Measurements from ENCODE around the gene KAT5. TPM values are rescaled to one million over a fixed set of nuclear protein-coding genes. Genes with fewer than 3 reads are reported as not detected.
A peak's percentile ranks its signal among the peaks of the same experiment; 100 is the strongest.

Gene KAT5
- total and polyA plus RNA-seq, 7 donors: 34.5 to 67.2 (median 42.9) TPM

GRCh38 chr11:65720211-65720934, 8.3 kb downstream of the KAT5 start, which contains the start of gene RNASEH2C:
Gene RNASEH2C (minus strand): TSS chr11:65720798. CDS start chr11:65720758, 40 bp downstream.
- ATAC-seq (peak; percentile 91 to 96 (median 94)), DNase-seq (peak; percentile 86 to 93)
- Histone ChIP-seq H3K36me3 (ENCODE audit: insufficient read depth in 1 of 2, low read depth in 1 of 2) (peaks cover 9 to 44% of the 10 kb centered on the region in 2 donors), H3K4me1 (peaks cover 15% of the 10 kb centered on the region), H3K27me3 (ENCODE audit: insufficient read depth in 3 of 3, low read length in 2 of 3) (no peaks in the 10 kb centered on the region), H3K9me3 (no peaks in the 10 kb centered on the region), H3K27ac (peak within 1 kb of the TSS; percentile 83), H3K4me3 (peak within 1 kb of the TSS; percentile 95)
- intact Hi-C loops (cut with DNase I): no loop called here
- no peak for TF ChIP-seq CTCF (IDR thresholded peaks at IDR 0.05)
- WGBS, 3 donors: 0% methylated on average over 57 to 76 of the region's 76 CpGs

DNA sequence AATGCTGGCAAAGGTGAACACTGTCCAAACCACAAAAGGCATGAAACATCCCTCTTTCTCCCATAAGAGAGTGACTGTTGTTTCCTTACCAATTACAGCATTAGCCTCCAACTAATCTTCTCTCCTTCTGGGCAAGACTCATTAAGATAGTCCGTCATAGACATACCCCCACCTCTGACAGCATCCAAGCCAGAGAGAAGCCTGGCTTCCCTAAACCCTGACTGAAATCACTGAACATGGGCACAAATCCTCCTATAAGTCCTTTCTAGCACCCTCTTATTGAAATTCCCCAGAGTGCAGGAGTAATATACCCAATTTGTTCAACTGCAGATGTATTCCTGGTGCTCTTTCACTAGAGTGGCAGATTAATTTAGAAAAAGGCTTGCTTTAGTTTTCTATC, 10.2 kb downstream of the KAT5 start:
- H3K27ac ChIP-seq: no peak overlapping the region
- peaks cover 2 to 25% of the 10 kb centered on the region in 2 donors for H3K36me3 ChIP-seq (ENCODE audit: insufficient read depth in 1 of 2, low read depth in 1 of 2)
- no peaks in the 10 kb centered on the region for H3K9me3 ChIP-seq
- intact Hi-C loops (cut with DNase I): no loop called here
- no peak overlapping the region for H3K4me3 ChIP-seq
- ATAC-seq (no peak), DNase-seq (no peak)
- peaks cover 15% of the 10 kb centered on the region for H3K4me1 ChIP-seq
- TF ChIP-seq CTCF (IDR thresholded peaks at IDR 0.05): no peak
- no peaks in the 10 kb centered on the region for H3K27me3 ChIP-seq (ENCODE audit: insufficient read depth in 3 of 3, low read length in 2 of 3)
- 84 to 93% (median 86%) methylated on average over 1 of the region's 1 CpG for WGBS, 3 donors

DNA sequence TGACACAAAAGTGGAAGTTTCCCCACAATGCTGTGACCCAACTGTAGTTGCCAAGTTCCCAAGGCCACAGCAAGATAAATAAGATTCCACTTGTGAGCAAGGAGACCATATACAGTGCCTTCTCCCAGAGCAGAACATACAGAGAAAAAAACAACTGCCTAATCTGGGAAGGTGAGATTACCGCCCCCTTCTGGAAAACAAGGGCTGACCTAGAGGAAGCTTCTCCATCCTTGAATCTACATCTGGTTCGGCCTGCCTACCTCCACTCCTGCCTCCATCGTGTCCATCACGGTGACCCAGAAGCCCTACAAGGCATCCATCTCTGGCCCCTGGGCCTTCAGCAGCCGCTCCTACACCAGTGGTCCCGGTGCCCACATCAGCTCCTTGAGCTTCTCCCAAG, 14.6 kb downstream of the KAT5 start:
- DNase-seq: no peak
- TF ChIP-seq CTCF (IDR thresholded peaks at IDR 0.05): no peak
- no peaks in the 10 kb centered on the region for H3K4me1 ChIP-seq
- no peaks in the 10 kb centered on the region for H3K36me3 ChIP-seq (ENCODE audit: insufficient read depth in 1 of 2, low read depth in 1 of 2)
- no peak overlapping the region for H3K27ac ChIP-seq
- H3K27me3 ChIP-seq (ENCODE audit: insufficient read depth in 3 of 3, low read length in 2 of 3): no peaks in the 10 kb centered on the region
- intact Hi-C loops (cut with DNase I): no loop called here
- ATAC-seq: no peak
- no peak overlapping the region for H3K4me3 ChIP-seq
- WGBS, 3 donors: 69 to 75% (median 70%) methylated on average over 6 of the region's 6 CpGs
- no peaks in the 10 kb centered on the region for H3K9me3 ChIP-seq

DNA sequence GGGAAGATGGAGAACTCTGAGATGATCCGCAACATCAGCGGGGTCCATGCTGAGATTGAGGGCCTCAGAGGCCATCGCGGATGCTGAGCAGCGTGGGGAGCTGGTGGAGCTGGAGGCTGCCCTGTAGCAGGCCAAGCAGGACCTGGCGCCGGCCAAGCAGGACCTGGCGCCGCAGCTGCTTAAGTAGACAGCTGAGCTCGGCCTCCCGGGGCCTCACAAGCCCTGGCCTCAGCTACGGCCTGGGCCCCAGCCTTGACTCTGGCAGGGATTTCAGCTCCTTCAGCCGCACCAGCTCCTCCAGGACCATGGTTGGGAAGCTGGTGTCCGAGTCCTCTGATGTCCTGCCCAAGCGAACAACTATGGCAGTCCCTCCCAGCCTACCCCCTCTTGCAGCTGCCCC, 15.8 kb downstream of the KAT5 start:
- DNase-seq (no peak), ATAC-seq (no peak)
- H3K27me3 ChIP-seq (ENCODE audit: insufficient read depth in 3 of 3, low read length in 2 of 3): peaks cover 0 to 2% (median 0%) of the 10 kb centered on the region in 3 donors
- WGBS, 3 donors: 61 to 77% (median 67%) methylated on average over 13 to 15 of the region's 15 CpGs
- TF ChIP-seq CTCF (IDR thresholded peaks at IDR 0.05): no peak
- H3K4me3 ChIP-seq: no peak overlapping the region
- H3K4me1 ChIP-seq: no peaks in the 10 kb centered on the region
- H3K36me3 ChIP-seq (ENCODE audit: insufficient read depth in 1 of 2, low read depth in 1 of 2): no peaks in the 10 kb centered on the region
- H3K27ac ChIP-seq: no peak overlapping the region
- intact Hi-C loops (cut with DNase I): no loop called here
- H3K9me3 ChIP-seq: no peaks in the 10 kb centered on the region
